KOPT-K1 (cell line): Measurements from ENCODE around the gene ZNF391.
"Not testable (repeated sequence)": the region's sequence is repeated elsewhere in the genome, so short reads cannot be mapped to it uniquely, and the experiment has no call there.

ENCODE experiments used
- H3K27ac ChIP-seq: fragments of 200-600 bp; sonication (generic); 2 replicates; pipeline ENCODE4 v1.5.1; 2016; ENCODE audit warnings: antibody characterized with exemption, mild to moderate bottlenecking, low read depth, low read length; ENCODE audit not compliant: poor library complexity, severe bottlenecking
- H3K36me3 ChIP-seq: fragments of 200-600 bp; sonication (generic); 2 replicates; pipeline ENCODE4 v1.5.1; 2017; ENCODE audit warnings: antibody characterized with exemption, mild to moderate bottlenecking, low read length, moderate library complexity; ENCODE audit not compliant: insufficient read depth
- H3K9me3 ChIP-seq: fragments of 200-600 bp; sonication (generic); 2 replicates; pipeline ENCODE4 v1.5.1; 2017; ENCODE audit warnings: antibody characterized with exemption, low read length, mild to moderate bottlenecking; ENCODE audit not compliant: insufficient read depth, poor library complexity, severe bottlenecking

ZNF391 gene

DNA sequence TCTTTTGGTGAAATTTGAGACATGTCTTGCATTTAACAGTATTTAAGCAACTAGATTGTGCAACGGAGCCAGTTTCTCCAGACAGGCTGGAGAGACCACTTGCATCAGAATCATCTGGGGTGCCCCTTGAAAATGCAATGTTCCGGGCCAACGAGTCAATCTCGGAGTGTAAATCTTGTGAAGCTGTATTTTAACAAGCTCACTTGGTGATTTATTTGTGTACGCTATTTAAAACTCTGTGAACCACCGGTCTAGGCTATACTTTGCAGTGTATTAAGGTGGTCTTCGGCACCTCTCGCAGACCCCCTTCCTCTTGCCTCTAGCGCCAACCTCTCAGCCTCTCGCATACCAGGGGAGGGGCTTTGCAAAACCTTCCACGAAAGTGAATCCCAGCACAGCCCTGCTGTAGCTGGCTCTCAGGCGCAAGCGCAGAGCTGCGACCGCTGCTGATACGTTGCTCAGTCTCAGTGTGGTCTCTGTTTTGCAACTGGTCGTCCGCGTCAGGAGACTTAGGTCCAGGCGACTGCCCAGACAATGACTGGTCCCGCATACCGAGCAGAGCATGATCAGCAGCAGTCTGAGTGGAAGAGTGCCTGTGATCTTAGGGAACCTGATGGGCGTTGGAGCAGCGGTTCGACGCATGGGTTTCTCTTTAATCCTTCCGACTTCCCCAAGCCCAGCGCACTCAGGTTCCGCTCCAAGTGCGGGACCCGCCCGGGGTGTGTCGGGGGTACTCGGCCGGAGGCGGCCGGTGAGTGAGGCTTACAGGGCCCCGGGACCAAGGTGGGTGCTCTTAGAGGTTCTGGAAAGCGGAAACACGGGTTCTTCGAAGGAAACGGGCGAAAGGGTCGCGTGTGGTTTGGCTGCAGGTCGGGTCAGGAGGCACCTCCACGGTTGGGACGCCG, at the start of gene ZNF391:
Gene ZNF391 (plus strand): TSS at position 467 of the 905 bp plus-strand sequence. CDS start 11,612 bp downstream, outside the sequence.
- H3K27ac ChIP-seq = peak within 1 kb of the TSS; percentile 82
- no peaks in the 10 kb centered on the region for H3K36me3 ChIP-seq
- peaks cover 6% of the 10 kb centered on the region for H3K9me3 ChIP-seq

DNA sequence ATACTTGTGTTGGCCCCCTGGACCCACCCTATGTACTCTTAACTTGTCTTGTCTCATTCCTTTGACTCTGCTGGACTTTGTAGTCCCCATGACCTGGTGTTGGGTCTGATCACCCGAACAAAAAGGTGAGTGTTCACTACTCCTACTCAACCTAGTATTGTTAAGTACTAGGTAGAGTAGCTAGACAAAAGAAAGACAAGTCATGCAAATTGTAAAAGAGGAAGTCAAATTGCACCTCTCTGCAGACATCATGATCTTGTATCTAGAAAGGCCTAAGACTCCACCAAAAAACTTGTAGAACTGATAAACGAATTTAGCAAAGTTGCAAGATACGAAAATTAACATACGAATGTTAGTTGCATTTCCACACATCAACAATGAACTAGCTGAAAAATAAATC, 35.7 kb upstream of the ZNF391 start:
- H3K9me3 ChIP-seq = peaks cover 21% of the 10 kb centered on the region
- no peak overlapping the region for H3K27ac ChIP-seq

DNA sequence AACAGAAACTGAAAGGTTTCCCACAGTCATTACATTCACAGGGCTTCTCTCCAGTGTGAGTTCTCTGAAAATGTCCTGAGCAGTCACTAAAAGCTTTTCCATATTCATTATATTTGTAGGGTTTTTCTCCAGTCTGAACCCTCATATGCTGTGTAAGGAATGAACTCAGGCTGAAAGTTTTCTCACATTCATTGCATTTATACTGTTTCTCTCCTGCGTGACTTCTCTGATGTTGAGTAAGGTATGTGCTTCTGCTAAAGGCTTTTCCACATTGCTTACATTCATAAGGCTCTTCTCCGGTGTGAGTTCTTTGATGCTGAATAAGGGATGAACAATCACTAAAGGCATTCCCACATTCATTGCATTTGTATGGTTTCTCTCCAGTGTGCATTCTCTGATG, 29.8 kb upstream of the ZNF391 start:
- Histone ChIP-seq H3K36me3 (no peaks in the 10 kb centered on the region), H3K27ac (no peak overlapping the region), H3K9me3 (peaks cover 35% of the 10 kb centered on the region)

More for the DNA sequence above, 35.7 kb upstream of the ZNF391 start:
- no peaks in the 10 kb centered on the region for H3K36me3 ChIP-seq

DNA sequence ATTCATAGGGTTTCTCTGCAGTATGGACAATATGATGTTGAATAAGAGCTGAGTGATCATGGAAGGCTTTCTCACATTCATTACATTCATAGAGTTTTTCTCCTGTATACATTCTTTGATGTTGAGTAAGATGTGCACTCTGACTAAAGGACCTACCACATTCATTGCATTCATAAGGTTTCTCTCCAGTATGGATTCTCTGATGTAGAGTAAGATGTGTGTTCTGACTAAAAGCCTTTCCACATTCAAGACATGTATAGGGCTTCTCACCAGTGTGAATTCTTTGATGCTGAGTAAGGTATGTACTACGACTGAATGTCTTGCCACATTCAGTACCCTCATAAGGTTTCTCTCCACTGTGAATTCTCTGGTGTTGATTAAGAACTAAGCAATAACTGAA, 29.3 kb upstream of the ZNF391 start:
- no peaks in the 10 kb centered on the region for H3K36me3 ChIP-seq
- H3K9me3 ChIP-seq = peaks cover 35% of the 10 kb centered on the region
- no peak overlapping the region for H3K27ac ChIP-seq

- Histone ChIP-seq H3K27ac (no peak overlapping the region), H3K36me3 (no peaks in the 10 kb centered on the region), H3K9me3 (peaks cover 22% of the 10 kb centered on the region)
These were observed 20.4 kb upstream of the ZNF391 start for GRCh38 chr6:27368202-27368601.

DNA sequence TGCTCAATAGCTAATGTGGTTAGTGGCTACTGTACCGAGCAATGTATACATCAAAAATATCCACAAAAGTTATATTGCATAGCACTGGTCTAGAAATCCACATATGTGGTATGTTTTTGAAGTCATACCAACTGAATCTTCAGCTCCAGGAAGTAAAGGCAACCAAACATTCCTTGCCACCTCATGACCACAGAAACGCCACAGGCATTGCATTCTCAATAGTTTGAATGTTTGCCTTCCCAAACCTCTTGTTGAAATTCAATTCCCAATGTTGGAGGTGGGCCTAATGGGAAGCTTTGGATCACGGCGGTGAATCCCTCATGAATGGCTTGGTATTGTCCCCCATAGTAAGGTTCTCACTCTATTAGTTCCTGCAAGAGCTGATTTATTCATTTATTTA, 18.2 kb upstream of the ZNF391 start:
- no peaks in the 10 kb centered on the region for H3K36me3 ChIP-seq
- H3K9me3 ChIP-seq = peaks cover 22% of the 10 kb centered on the region
- no peak overlapping the region for H3K27ac ChIP-seq

- Histone ChIP-seq H3K36me3 (no peaks in the 10 kb centered on the region), H3K9me3 (no peaks in the 10 kb centered on the region), H3K27ac (no peak overlapping the region)
These were observed 13.5 kb upstream of the ZNF391 start for GRCh38 chr6:27374824-27375612.

- Histone ChIP-seq H3K27ac (no peak overlapping the region), H3K9me3 (no peaks in the 10 kb centered on the region), H3K36me3 (no peaks in the 10 kb centered on the region)
These were observed 12.9 kb upstream of the ZNF391 start for GRCh38 chr6:27375613-27376079.

GRCh38 chr6:27378406-27378805, 10.2 kb upstream of the ZNF391 start:
- H3K27ac ChIP-seq, H3K9me3 ChIP-seq, H3K36me3 ChIP-seq: not testable (repeated sequence)

DNA sequence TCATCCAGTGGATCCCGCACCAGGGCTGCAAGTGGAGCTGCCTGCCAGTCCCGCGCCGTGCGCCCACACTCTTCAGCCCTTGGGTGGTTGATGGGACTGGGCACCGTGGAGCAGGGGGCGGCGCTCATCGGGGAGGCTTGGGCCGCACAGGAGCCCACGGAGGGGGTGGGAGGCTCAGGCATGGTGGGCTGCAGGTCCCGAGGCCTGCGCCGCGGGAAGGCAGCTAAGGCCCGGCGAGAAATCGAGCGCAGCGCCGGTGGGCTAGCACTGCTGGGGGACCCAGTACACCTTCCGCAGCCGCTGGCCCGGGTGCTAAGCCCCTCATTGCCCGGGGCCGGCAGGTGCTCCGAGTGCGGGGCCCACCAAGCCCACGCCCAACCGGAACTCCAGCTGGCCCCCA, 7.6 kb upstream of the ZNF391 start:
- H3K36me3 ChIP-seq, H3K27ac ChIP-seq: not testable (repeated sequence)
- peaks cover 13% of the 10 kb centered on the region for H3K9me3 ChIP-seq

GRCh38 chr6:27383011-27383410, 5.5 kb upstream of the ZNF391 start:
- Histone ChIP-seq H3K9me3 (peaks cover 13% of the 10 kb centered on the region), H3K36me3 (no peaks in the 10 kb centered on the region), H3K27ac (no peak overlapping the region)

DNA sequence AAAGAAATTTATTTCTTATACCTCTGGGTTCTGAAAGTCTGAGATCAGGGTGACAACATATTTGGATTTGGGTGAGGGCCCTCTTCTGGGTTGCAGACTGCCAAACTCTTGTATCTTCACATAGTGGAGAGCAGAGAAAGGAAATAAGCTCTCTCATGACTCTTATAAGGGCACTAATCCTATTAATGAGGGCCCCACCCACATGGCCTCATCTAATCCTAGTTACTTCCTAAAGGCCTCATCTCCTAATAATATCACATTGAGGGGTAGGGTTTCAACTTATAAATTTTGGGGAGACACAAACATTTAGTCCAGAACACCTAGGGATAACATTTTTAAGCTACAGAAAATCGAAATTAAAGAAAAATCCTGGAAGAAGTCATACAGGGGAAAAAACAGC, 5.1 kb upstream of the ZNF391 start:
- Histone ChIP-seq H3K9me3 (peaks cover 13% of the 10 kb centered on the region), H3K36me3 (no peaks in the 10 kb centered on the region), H3K27ac (no peak overlapping the region)

GRCh38 chr6:27392623-27393022, 4.1 kb downstream of the ZNF391 start:
- no peak overlapping the region for H3K27ac ChIP-seq
- peaks cover 14% of the 10 kb centered on the region; the same call in 1 of the 2 replicates for H3K36me3 ChIP-seq
- peaks cover 19% of the 10 kb centered on the region for H3K9me3 ChIP-seq

DNA sequence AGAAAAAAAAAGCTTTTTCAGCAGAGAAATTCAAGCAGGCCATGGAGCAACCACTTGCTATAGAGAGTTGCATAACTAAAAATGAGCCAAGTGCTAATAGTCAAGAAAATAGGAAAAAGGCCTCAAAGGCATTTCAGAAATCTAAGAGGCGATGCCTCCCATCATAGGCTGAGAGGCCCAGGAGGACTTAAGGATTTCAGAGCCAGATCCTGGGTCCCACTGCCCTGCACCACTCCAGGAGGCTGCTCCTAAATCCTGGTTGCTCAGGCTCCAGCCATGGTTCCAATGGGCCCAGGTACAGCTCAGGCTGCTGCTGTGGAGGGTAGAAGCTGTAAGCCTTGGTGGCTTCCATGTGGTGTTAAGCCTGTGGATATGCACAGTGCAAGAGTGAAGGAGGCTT, 5.5 kb downstream of the ZNF391 start:
- no peak overlapping the region for H3K27ac ChIP-seq
- H3K9me3 ChIP-seq = peaks cover 26% of the 10 kb centered on the region
- peaks cover 28% of the 10 kb centered on the region for H3K36me3 ChIP-seq

DNA sequence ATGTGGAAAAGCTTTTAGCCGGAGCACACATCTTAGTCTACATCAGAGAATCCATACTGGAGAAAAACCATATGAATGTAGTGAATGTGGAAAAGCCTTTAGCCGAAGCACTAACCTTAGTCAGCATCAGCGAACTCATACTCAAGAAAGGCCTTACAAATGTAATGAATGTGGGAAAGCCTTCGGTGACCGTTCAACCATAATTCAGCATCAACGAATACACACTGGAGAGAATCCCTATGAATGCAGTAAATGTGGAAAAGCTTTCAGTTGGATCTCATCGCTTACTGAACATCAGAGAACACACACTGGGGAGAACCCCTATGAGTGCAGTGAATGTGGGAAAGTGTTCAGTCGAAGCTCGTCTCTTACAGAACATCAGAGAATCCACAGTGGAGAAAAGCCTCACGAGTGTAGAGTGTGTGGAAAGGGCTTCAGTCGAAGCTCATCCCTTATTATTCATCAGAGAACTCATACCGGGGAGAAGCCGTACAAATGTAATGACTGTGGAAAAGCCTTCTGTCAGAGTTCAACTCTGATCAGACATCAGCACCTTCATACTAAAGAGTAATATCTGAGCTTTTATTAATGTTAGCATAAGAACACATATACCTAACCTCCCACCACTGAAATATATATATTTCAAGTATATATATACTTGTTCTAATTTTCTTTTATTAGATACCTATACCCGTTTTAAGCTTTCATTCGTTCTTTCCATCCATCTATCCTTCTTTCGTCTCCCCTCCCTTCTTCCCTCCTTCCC, 12.5 kb downstream of the ZNF391 start:
- peaks cover 54% of the 10 kb centered on the region for H3K9me3 ChIP-seq
- H3K27ac ChIP-seq = no peak overlapping the region
- peaks cover 49% of the 10 kb centered on the region for H3K36me3 ChIP-seq
